Fibroblast of the conjunctiva (primary cell): Measurements from ENCODE around the gene GAS2L1.

ENCODE experiments used
- DNase-seq: peaks from one replicate; pipeline ENCODE4 v3.0.0-alpha.2; 2010; ENCODE audit warnings: low read depth

GAS2L1 gene

DNA sequence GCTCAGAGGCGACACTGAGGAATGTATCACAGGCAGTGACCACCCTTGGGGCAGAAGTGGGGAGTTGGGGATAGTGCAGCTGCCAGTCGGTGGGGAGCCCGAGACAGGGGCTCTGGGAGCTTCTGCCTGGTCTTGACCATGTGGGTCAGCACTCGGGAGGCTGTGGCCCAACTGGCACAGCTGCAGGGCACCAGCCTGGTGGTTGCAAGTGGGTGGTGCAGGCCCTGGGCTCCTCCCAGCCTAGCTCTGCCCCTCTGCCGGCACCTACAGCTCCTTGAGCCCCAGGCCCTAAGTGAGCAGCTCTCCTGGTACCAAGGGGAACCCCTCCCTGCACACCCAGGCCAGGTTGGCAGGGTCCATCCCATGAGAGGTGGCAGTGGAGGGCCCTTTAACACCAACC, 21.6 kb downstream of the GAS2L1 start:
- DNase-seq = no peak

DNA sequence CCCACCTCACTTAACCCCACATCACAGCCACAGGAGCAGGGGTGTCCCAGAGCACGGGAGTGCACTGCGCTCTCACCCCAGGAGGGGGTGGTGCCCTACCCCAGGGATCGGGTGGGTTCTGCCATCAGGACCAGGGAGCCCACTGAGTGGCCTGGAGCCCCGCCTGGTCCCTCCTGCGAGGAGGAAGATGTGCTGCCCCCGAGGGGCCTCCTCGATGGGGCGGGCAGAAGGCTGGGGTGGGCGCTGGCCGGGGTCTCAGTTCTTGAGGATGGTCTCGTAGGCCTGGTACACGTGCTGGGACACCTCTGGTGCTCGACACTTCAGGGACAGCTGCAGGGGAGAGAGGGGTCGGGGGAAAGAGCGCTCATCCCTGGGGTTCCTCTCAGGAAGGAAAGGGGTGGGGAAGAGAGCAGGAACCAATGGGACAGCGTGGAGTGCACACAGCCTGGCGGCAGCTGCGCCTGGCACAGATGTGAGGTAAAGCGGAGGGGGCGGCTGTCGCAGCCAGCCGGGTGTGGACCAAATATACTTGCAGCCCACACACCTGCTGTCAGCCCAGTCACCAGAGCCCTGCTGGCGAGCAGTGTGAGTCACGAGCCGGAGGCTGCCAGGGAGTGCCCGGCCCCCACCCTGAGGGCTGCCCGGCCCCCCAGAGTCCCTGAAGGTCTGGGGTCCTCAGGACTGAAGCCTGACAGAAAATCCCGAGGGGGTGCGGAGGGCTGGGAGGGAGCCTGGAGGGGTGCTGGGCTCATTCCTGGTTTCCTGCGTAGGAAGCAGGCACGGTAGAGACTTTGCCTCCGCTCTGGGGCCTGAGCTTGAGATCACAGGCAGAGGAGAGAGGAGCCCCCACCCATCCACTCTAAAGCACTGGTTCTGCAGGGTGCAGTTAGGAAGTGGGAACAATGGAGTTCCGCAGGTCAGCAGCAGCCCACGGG, 22.4 kb downstream of the GAS2L1 start:
- no peak for DNase-seq

DNA sequence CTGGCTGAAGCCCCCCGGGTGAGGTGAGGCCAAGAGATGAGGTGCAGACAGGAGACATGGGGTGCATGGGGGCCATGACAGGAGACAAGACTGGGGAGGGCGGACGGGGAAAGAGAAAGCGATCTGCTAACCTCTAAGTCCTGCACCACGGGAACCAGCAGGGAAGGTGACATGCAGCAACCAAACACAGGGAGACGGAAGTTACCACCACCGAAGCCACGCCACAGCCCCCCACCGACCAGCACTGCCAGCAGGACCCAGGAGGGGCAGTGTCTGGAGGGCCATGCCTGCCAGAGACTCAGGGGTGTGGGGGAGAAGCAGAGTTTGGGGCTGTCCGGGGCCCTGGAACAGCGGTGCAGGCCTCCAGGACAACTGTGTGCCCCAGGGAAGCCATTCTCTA, 23.1 kb downstream of the GAS2L1 start:
- DNase-seq = no peak

GRCh38 chr22:29330291-29330690, 23.8 kb downstream of the GAS2L1 start:
- no peak for DNase-seq

GRCh38 chr22:29330753-29331152, 24.3 kb downstream of the GAS2L1 start:
- DNase-seq = no peak

- no peak for DNase-seq
These were observed 24.8 kb downstream of the GAS2L1 start for GRCh38 chr22:29331213-29331612.

- no peak for DNase-seq
These were observed 25.3 kb downstream of the GAS2L1 start for GRCh38 chr22:29331658-29332300.

DNA sequence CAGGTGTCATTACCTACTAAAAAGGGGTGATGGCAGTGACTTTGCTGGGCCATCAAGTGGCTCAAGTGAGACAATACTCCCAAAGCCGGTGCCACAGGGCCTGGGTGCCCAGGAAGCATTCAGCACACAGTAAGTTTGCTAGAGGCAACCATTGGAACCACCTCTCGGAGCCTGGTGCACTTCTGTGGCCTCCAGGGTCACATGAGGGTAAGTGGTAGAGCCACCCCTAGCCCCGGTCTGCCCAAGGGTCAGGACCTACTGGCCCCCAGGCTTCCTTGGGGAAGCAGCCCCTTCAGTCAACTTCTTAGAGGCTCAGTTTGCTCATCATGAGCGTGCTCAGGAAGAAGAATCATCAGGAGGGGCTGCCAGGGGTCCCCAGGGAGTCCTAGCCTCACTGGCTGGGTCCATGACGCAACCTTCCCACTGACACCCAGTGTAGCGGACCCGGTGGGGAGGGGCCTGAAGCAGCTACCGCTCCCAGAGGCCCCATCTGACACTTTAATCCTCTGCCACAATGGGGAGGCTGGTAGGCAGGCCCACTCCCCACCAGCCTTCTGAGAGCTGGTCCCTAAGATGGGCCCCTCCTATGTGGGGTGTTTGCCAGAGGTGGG, 26.5 kb downstream of the GAS2L1 start:
- DNase-seq = no peak

GRCh38 chr22:29334148-29334547, 27.7 kb downstream of the GAS2L1 start:
- no peak for DNase-seq

DNA sequence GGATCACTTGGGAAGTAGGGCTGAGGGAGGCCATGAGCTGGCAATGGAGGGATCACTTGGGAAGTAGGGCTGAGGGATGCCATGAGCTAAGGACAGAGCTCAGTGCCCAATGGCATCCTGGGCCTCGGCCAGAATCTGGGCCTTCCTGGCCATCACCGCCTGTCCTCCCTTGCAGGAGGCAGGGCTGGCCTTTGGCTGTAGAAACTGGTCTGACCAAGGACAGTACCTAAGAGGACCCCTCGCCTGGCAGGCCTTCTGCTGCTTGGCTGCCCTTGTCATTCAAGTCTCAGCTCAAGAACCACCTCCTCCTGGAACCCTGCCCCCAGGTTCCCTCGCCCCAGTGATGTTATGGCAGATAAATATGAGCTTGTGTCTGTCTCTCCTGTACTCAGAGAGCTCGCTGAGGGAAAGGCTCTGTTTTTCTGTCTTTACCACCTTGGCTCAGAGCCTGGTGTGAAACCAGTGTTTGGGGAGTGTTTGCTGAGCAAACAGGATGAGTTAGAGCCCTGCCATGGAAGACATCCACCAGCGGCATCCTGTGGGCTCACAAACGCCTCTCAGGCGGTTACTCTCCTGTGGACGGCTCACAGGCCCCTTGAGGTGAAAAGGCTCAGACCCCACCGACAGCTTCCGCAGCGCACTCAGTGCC, 28.4 kb downstream of the GAS2L1 start:
- DNase-seq = no peak

- no peak for DNase-seq
These were observed 29.2 kb downstream of the GAS2L1 start for GRCh38 chr22:29335656-29336055.

DNA sequence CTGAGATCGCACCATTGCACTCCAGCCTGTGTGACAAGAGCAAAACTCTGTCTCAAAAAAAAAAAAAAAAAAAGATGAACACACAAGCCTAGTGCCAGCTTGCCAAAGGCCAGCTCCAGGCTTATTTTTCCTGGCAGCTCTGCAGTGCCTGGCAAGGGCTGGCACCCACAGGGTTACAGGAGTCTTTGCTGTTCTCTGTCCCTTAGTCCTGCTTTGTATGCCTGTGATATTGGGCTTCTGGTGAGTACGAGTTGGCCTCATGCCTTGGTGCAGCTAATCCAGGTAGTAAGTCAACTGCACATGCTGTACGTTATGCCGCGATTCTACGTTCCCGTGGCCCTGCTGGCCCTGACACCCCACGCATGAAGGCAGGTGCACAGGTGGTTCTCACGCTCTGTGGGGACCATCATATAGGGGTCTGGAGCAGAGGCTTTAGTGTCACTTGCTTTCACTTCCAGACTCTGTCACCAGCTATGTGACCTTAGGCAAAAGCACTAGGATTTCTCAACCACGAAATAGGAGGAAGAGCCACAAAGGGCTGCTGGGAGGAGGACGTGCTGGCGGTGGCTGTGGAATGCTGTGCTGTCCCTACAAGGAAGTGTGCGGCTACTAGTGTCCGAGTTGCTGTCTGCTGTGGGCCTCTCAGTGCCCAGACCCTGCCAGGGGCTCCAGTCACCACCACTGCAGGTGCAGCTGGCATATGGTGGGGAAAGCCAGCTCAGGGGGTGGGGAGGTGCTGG, 30.5 kb downstream of the GAS2L1 start:
- no peak for DNase-seq

DNA sequence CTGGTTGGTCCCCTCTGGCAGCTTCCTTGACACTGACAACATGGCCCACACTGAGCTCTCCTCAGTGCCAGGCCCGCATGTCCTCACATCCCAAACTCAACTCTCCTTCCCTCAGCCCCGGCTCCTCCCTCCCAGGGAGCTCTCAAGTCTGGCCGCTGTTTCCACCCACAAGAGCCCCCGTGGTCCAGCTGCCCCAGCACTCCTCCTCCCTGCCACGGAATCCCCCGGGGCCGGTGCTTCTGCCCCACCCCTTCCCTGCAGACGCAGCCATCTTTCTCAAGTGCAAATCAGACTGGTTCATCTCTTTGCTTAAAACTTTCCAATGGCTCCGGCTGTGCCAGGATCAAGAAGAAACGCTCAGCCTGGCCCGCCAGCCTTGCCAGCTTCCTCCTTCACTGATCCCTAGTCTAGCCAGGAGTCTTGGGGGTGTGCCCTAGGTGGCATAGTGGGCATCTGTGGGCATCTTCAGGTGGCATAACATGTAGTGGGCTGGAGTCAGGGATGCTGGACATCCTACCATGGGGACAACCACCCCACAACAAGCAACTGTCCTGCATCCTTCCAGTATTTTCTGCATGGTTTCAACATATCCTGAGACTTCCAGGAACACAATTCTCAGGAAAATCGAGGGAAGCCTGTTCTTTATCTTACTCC, 31.3 kb downstream of the GAS2L1 start:
- no peak for DNase-seq

DNA sequence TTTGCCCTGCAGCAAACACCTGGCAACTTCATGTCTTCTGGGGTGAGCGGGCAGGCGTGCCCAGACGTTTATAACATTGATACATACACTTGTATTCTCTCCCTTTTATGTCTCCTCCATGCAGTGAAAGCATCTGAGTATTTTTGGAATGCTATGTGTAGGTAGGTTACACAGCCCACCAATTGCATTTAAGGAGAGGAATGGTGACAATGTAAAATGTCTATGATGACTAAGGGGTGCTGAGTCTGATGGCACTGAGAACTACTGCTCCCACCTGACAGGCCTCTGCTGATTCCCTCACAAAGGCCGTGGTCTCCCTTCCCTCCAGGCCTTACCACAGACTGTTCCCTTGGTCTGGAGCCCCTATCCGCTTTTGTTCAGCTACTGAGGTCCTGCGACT, 31.9 kb downstream of the GAS2L1 start:
- no peak for DNase-seq

- no peak for DNase-seq
These were observed 33.2 kb downstream of the GAS2L1 start for GRCh38 chr22:29339381-29340235.

- DNase-seq = no peak
These were observed 34.1 kb downstream of the GAS2L1 start for GRCh38 chr22:29340566-29340965.

- no peak for DNase-seq
These were observed 34.8 kb downstream of the GAS2L1 start for GRCh38 chr22:29341056-29341848.

DNA sequence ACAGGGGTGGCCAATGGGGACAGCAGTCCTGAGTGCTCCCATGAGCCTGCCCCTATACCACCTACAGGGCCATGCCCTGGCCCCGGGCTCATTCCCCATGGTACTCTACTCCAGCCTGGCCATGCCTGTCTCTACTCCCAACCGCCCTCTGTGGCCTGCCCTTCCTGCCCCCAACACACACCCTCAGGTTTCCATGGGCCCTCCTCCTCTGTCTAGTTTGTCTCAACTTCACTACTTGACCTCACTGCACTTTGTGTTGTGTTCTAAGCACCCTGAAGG, 35.3 kb downstream of the GAS2L1 start:
- no peak for DNase-seq

- no peak for DNase-seq
These were observed 35.7 kb downstream of the GAS2L1 start for GRCh38 chr22:29342177-29342576.
